Measurements from ENCODE around the gene KCNG1.
"Not testable (repeated sequence)": the region's sequence is repeated elsewhere in the genome, so short reads cannot be mapped to it uniquely, and the experiment has no call there.

Gene KCNG1

GRCh38 chr20:50999355-50999754, 23.6 kb downstream of the KCNG1 start:
- no peak for DNase-seq
- in situ Hi-C loops (cut with HindIII; ENCODE audit: low pct_ligation_motif_present, low pct_unique_long_range_greater_than_20kb, low sequenced_read_pairs), result no loop called here

- in situ Hi-C loops (cut with HindIII; ENCODE audit: low pct_ligation_motif_present, low pct_unique_long_range_greater_than_20kb, low sequenced_read_pairs), result no loop called here
- DNase-seq, result peak; percentile 7
These were observed 25.7 kb downstream of the KCNG1 start for GRCh38 chr20:50996901-50997865.

DNA sequence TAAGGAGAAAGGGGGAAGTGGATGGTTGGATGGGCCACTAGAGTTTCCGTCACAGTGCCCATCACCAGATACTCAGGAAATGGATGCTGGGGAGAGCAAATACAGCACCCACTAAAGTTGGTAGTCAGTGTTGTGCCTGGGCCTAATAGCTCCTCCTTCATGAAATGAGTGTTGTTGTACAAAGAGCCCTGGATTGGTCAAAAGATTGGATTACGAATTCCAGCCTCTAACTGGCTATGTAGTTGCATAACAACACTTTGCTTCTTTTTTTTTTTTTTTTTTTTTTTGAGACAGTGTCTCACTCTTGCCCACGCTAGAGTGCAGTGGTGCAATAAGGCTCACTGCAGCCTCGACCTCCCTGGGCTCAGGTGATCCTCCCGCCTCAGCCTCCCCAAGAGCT, 27.4 kb downstream of the KCNG1 start:
- DNase-seq, result no peak
- in situ Hi-C loops (cut with HindIII; ENCODE audit: low pct_ligation_motif_present, low pct_unique_long_range_greater_than_20kb, low sequenced_read_pairs), result no loop called here

GRCh38 chr20:50993876-50994275, 29.0 kb downstream of the KCNG1 start:
- in situ Hi-C loops (cut with HindIII; ENCODE audit: low pct_ligation_motif_present, low pct_unique_long_range_greater_than_20kb, low sequenced_read_pairs), result no loop called here
- DNase-seq, result no peak

DNA sequence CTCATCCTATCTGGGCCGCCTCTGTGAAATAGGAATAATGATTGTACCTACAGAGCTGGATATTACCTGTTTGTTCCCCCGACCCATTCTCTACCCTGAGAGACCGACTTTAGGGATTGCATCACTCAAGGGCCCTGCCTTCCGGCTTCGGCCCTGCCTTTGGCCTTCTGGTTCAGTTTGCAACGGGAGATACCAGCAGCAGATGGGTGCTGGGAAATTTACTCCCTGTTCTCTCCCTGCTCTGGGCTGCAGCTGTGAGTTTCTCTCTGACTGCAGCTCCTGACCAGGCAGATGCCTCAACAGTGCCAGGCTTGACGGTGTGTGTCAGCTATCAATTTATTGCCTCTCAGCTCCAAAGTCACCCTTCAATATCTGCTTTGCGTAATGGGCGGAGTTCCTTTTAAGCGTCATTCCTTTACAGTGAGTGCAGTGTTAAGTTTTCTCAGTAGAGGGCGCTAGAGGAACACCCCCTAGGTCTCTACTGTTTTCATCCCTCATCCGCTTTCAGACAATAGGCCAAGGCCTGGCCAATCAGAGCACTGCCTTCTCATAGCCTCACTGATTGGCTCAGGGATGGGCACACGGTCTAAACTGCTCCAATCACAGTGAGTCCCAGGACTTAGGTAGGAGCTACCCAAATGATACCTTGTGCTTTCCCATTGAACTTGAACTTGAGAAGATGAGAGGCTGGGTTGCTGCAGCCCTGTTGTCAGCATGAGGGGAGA, 30.0 kb downstream of the KCNG1 start:
- peak; percentile 63 for DNase-seq
- in situ Hi-C loops (cut with HindIII; ENCODE audit: low pct_ligation_motif_present, low pct_unique_long_range_greater_than_20kb, low sequenced_read_pairs), result no loop called here

DNA sequence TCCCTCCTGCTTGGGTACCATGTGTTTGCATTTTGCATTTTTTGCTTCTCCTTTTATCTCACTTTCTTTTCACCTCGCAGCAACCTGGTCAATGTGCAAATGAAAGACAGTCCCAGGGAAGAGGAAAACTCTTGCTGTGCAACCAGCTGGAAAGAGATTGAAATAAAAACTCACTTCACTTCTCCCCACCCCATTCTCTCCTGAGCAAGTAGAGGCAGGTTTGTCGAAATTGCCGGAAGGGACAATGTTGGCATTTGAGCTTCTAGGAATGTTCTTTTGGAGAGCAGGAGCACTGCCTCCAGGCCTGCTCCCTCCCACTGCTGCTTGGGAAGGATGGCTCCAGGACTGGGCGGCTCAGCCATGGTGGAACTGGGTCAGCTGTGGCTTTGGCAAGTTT, 30.6 kb downstream of the KCNG1 start:
- in situ Hi-C loops (cut with HindIII; ENCODE audit: low pct_ligation_motif_present, low pct_unique_long_range_greater_than_20kb, low sequenced_read_pairs), result no loop called here

DNA sequence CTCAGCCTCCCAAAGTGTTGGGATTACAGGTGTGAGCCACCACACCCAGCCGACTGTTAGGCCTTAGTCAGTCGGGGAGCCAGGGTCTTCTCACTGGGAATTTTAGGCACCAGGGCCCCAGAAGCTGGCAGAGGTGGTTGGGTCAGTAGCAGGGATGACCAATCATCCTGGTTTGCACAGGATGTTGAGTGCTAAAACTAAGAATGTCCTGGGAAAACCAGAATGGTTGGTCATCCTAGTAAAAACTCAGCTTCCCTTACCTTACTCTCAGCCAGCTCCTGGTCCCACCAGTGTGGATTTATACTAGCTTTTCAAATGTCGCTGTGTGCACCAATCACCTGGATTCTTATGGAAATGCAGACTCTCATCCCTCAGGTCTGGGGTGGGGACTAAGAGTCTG, 31.8 kb downstream of the KCNG1 start:
- no peak for DNase-seq
- in situ Hi-C loops (cut with HindIII; ENCODE audit: low pct_ligation_motif_present, low pct_unique_long_range_greater_than_20kb, low sequenced_read_pairs), result no loop called here

More for the DNA sequence above, 30.6 kb downstream of the KCNG1 start:
- DNase-seq, result no peak

GRCh38 chr20:50987493-50988210, 35.3 kb downstream of the KCNG1 start:
- in situ Hi-C loops (cut with HindIII; ENCODE audit: low pct_ligation_motif_present, low pct_unique_long_range_greater_than_20kb, low sequenced_read_pairs), result no loop called here
- peak; percentile 80 for DNase-seq

DNA sequence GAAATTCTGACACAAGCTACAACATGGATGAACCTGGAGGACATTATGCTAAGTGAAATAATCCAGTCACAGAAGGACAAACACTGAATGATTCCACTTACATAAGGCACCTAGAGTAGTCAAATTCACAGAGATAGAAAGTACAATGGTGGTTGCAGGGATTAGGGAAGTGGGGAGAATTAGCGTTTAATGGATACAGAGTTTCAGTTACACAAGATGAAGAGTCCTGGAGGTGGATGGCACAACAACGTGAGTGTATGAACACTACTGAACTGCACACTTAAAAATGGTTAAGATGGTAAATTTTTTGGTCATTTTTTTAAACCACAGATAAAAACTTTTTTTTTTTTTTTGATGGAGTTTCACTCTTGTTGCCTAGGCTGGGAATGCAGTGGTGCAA, 39.6 kb downstream of the KCNG1 start:
- DNase-seq, result no peak
- in situ Hi-C loops (cut with HindIII; ENCODE audit: low pct_ligation_motif_present, low pct_unique_long_range_greater_than_20kb, low sequenced_read_pairs), result no loop called here

- DNase-seq, result no peak
- in situ Hi-C loops (cut with HindIII; ENCODE audit: low pct_ligation_motif_present, low pct_unique_long_range_greater_than_20kb, low sequenced_read_pairs), result no loop called here
These were observed 40.5 kb downstream of the KCNG1 start for GRCh38 chr20:50982363-50982762.

DNA sequence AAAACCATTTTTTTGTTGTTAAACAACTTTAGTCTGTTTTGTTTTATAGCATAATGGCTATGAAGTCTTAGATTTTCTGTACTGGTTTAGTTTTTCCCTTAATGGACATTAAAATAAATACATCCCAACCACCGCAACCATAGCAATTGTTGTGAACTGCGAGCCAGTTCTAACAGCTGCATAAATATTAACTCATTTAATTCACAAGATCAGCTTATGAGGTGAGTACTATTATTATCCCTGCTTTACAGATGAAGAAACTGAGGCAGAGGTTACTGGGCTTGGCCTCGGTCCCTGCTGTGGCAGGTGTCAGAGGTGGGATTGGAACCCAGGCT, 41.2 kb downstream of the KCNG1 start:
- no peak for DNase-seq
- in situ Hi-C loops (cut with HindIII; ENCODE audit: low pct_ligation_motif_present, low pct_unique_long_range_greater_than_20kb, low sequenced_read_pairs), result no loop called here

GRCh38 chr20:50980851-50981713, 41.8 kb downstream of the KCNG1 start:
- in situ Hi-C loops (cut with HindIII; ENCODE audit: low pct_ligation_motif_present, low pct_unique_long_range_greater_than_20kb, low sequenced_read_pairs), result no loop called here
- peak; percentile 66 for DNase-seq

- in situ Hi-C loops (cut with HindIII; ENCODE audit: low pct_ligation_motif_present, low pct_unique_long_range_greater_than_20kb, low sequenced_read_pairs), result no loop called here
- peak; percentile 95 for DNase-seq
These were observed 42.7 kb downstream of the KCNG1 start for GRCh38 chr20:50980071-50980681.

DNA sequence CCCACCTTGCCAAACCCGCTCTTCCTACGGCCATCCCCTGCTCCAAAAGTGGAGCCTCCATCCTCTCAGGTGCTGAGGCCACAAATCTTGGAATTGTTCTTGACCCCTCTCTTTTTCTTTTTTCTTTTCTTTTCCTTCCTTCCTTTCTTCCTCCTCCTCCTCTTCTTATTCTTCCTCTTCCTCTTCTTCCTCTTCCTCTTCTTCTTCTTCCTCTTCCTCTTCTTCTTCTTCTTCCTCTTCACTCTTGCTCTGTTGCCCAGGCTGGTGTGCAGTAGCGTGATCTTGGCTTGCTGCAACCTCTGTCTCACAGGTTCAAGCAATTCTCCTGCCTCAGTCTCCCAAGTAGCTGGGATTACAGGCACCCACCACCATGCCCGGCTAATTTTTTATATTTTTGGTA, 44.4 kb downstream of the KCNG1 start:
- in situ Hi-C loops (cut with HindIII; ENCODE audit: low pct_ligation_motif_present, low pct_unique_long_range_greater_than_20kb, low sequenced_read_pairs); DNase-seq: not testable (repeated sequence)

DNA sequence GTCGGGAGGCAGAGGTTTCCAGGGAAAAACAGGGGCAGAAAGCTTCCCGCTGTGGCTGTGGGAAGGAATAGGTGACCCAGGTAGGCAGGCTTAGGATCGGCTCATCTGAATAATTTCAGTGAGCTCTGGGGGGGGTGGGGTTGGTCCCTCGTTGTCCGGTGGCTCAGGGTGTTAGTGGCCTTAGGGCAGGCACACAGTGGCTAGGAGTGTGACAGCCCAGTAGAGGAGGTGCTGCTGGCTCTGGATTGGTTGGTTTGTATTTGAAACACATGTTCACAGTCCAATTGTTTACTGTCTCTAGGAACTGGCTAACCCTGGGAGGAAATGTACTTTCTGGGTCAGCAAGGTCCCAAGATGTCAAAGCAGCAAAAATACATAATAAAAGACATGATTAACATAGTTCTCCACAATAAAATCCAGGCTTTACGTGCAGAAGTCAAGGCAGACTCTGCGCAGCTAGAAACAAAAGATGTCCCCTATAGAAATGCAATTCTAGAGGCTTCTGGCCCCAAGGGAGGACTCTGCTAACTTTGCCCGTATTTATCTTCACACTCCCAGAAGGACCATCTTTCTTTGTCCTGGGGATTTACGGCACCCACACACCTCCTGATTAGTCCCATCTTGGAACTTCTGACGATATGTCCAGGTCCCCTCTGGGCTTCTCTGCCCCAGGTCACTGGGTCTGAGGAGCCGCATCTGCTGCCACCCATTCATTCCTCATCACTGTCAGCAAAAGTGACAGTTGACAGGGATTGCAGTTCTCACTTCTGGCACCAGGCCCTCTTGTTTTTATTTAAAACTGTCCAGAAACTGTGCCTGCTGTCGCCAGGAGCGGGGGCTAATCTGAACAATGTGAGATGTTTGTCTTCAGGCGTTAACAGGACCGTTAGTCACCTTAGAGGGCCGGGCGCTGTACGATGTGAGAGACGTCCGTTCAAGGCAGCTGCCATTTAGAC, 45.6 kb downstream of the KCNG1 start:
- no peak for DNase-seq
- in situ Hi-C loops (cut with HindIII; ENCODE audit: low pct_ligation_motif_present, low pct_unique_long_range_greater_than_20kb, low sequenced_read_pairs), result no loop called here

DNA sequence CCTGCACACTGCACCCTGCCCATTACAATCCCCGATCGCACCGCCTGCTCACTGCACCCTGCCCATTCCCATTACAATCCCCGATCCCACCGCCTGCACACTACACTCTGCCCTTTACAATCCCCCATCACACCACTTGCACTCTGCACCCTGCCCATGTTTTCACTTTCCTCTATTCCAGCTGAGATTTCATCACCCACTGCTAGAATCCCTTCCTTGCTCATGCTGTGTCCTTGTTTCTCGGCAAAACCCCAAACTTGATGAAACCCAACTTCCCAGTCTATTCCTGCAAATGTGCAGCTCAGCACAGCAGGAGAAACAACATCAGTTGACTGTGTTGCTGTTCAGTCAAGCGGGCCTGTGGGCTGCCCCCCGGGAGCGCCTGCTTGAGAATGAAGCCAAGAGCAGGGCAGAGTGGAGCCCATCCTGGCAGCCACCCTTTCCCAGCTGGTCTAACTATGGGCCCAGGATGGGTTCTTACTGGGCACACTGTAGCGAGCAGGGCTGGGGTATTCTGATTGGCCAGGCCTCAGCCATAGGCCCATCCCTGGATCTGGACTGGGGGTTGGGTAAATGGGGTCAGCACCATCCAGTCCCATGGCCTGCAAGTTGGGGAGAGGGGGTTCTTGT, 47.1 kb downstream of the KCNG1 start:
- DNase-seq, result no peak
- in situ Hi-C loops (cut with HindIII; ENCODE audit: low pct_ligation_motif_present, low pct_unique_long_range_greater_than_20kb, low sequenced_read_pairs), result no loop called here

DNA sequence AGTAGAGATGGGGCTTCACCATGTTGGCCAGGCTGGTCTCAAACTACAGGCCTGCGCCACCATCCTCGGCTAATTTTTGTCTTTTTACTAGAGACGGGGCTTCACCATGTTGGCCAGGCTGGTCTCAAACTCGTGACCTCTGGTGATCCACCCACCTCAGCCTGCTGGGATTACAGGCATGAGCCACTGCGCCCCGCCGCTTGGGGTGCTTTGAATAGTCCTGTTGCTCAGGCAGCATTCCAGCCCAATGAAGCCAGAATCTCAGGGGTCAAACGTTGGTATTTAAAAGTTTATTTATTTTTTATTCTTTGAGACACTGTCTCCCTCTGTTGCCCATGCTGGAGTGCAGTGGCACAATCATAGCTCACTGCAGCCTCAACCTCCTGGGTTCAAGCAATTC, 53.0 kb downstream of the KCNG1 start:
- no peak for DNase-seq
- in situ Hi-C loops (cut with HindIII; ENCODE audit: low pct_ligation_motif_present, low pct_unique_long_range_greater_than_20kb, low sequenced_read_pairs), result no loop called here
